ENCODE results near the gene PCSK1N.
A peak's percentile ranks its signal among the peaks of the same experiment; 100 is the strongest.

PCSK1N gene

GRCh38 chrX:48848847-48849246 is 13.4 kb upstream of the PCSK1N start:
- no peak overlapping the region for H3K4me3 ChIP-seq (ENCODE audit: low read depth, low read length)
- TF ChIP-seq, protein P1, sequence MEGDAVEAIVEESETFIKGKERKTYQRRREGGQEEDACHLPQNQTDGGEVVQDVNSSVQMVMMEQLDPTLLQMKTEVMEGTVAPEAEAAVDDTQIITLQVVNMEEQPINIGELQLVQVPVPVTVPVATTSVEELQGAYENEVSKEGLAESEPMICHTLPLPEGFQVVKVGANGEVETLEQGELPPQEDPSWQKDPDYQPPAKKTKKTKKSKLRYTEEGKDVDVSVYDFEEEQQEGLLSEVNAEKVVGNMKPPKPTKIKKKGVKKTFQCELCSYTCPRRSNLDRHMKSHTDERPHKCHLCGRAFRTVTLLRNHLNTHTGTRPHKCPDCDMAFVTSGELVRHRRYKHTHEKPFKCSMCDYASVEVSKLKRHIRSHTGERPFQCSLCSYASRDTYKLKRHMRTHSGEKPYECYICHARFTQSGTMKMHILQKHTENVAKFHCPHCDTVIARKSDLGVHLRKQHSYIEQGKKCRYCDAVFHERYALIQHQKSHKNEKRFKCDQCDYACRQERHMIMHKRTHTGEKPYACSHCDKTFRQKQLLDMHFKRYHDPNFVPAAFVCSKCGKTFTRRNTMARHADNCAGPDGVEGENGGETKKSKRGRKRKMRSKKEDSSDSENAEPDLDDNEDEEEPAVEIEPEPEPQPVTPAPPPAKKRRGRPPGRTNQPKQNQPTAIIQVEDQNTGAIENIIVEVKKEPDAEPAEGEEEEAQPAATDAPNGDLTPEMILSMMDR (IDR thresholded peaks at IDR 0.05; ENCODE audit: control insufficient read depth, extremely low read depth, insufficient read depth): no peak
- DNase-seq (ENCODE audit: low read depth): no peak

- TF ChIP-seq, protein P1 (IDR thresholded peaks at IDR 0.05; ENCODE audit: control insufficient read depth, extremely low read depth, insufficient read depth): no peak
- no peak for DNase-seq (ENCODE audit: low read depth)
- H3K4me3 ChIP-seq (ENCODE audit: low read depth, low read length): no peak overlapping the region
Observed at GRCh38 chrX:48839686-48840085, 4.3 kb upstream of the PCSK1N start.

DNA sequence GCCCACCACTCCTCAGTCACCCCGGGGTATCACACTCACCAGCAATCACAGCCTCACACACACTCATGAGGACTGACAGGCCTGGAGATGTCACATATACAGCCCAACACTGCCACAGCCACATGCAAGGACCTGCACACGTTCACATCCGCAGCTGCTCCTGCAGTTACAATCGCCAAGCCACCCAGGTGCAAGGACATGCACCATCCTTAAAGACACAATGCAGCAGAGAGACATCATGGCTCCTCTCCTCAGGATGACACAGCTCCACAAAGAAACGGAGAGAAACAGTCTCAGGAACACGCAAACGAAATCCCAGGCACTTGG is 1.1 kb downstream of the PCSK1N start:
- no peak for DNase-seq (ENCODE audit: low read depth)
- peak overlapping the region; percentile 54 for H3K4me3 ChIP-seq (ENCODE audit: low read depth, low read length)
- TF ChIP-seq, protein P1 (IDR thresholded peaks at IDR 0.05; ENCODE audit: control insufficient read depth, extremely low read depth, insufficient read depth): no peak

- TF ChIP-seq, protein P1 (IDR thresholded peaks at IDR 0.05; ENCODE audit: control insufficient read depth, extremely low read depth, insufficient read depth): 0 out of 2 replicates have a peak, but pooled peaks have one; percentile 9
- H3K4me3 ChIP-seq (ENCODE audit: low read depth, low read length): no peak overlapping the region
- no peak for DNase-seq (ENCODE audit: low read depth)
Observed at GRCh38 chrX:48833542-48834138, 1.8 kb downstream of the PCSK1N start.

DNA sequence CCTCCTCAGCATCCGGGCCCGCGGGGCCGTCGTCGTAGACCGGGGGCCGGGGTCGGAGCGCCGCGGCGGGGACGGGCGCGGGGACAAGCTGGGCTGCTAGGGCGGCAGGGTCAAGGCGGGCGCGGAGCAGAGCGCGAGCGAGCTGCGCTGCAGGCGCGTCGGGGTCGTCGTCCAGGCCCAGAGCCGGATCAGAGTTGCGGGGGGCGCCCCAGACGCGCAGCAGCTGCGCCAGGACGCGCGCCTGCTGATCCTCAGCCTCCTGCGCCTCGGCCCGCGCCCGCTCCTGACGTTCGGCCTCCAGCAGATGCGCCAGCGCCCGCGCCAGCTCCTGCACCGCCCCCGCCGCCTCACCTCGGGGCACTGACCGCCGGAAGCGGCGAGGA is 3.5 kb downstream of the PCSK1N start:
- no peak for DNase-seq (ENCODE audit: low read depth)

DNA sequence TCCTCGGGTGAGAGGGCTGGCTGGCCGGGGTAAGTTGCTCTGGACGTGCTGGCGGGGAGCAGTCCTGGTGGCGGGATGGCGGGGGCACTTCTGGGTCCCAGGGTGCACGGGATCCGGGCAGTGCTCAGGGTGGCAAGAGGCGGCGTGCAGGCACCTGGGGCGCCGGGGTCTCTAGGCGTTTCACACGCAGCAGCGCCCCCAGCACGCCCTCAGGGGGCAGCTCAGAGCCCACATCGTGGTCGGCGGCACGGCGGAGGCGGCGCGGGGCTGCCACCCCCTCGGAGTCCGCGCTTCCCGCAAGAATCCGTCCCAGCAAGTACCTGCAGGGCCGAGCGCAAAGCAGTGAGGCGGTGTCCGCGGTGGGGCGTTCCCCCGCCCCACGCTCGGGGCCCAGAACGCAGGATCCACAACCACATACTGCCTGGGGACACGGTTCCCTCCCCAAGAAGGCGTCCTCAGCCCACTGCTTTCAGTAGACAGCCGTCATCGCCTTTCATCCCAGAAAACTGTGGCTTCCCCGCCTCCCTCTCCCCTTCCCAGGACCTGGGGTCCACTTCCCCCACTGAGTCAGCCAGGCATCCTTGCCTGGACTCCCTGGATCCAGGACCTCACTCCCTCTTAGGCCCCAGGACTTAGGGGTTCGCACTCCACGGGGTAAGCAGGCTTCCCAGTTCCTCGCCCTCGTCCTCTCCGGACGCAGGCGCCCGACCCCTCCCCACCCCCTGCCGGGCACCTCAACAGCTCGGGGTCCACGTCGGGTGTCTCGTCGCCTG is 4.1 kb downstream of the PCSK1N start:
- DNase-seq (ENCODE audit: low read depth): no peak
- TF ChIP-seq, protein P1 (IDR thresholded peaks at IDR 0.05; ENCODE audit: control insufficient read depth, extremely low read depth, insufficient read depth): no peak
- no peak overlapping the region for H3K4me3 ChIP-seq (ENCODE audit: low read depth, low read length)

More for the DNA sequence above, 3.5 kb downstream of the PCSK1N start:
- TF ChIP-seq, protein P1 (IDR thresholded peaks at IDR 0.05; ENCODE audit: control insufficient read depth, extremely low read depth, insufficient read depth): no peak
- H3K4me3 ChIP-seq (ENCODE audit: low read depth, low read length): no peak overlapping the region

Data from LNCaP clone FGC (cell line).